HL-60 (cell line): ENCODE results near the gene RBM46.

Experiments
- CTCF ChIP-seq: IDR thresholded peaks from one replicate; pipeline ENCODE4 v1.5.1; 2011; ENCODE audit warnings: low read length, control low read depth, inconsistent platforms; ENCODE audit not compliant: insufficient read depth
- GABPA ChIP-seq: IDR thresholded peaks from 2 replicates; pipeline ENCODE4 v1.6.1; 2012; ENCODE audit warnings: low read depth
- POLR2AphosphoS5 ChIP-seq: IDR thresholded peaks from 2 replicates; pipeline ENCODE4 v1.6.1; 2012; ENCODE audit warnings: low read depth
- REST ChIP-seq: IDR thresholded peaks from 2 replicates; pipeline ENCODE4 v1.6.1; 2012; ENCODE audit warnings: low read depth; ENCODE audit not compliant: insufficient replicate concordance
- SPI1 ChIP-seq: IDR thresholded peaks from 2 replicates; pipeline ENCODE4 v1.6.1; 2012; ENCODE audit warnings: low read depth, mild to moderate bottlenecking, borderline replicate concordance

- TF ChIP-seq POLR2AphosphoS5 (no peak), REST (no peak), CTCF (no peak), SPI1 (no peak), GABPA (no peak)
Measured at GRCh38 chr4:154781126-154781982, at the start of gene RBM46.
